Measurements from ENCODE around the gene UNC93A.
"Not testable (repeated sequence)": the region's sequence is repeated elsewhere in the genome, so short reads cannot be mapped to it uniquely, and the experiment has no call there.

The UNC93A gene

GRCh38 chr6:167272151-167272550, 19.0 kb upstream of the UNC93A start:
- DNase-seq: no peak

- no peak for DNase-seq
Measured at GRCh38 chr6:167272696-167273379, 18.3 kb upstream of the UNC93A start.

- no peak for DNase-seq
Measured at GRCh38 chr6:167274270-167274669, 16.8 kb upstream of the UNC93A start.

DNA sequence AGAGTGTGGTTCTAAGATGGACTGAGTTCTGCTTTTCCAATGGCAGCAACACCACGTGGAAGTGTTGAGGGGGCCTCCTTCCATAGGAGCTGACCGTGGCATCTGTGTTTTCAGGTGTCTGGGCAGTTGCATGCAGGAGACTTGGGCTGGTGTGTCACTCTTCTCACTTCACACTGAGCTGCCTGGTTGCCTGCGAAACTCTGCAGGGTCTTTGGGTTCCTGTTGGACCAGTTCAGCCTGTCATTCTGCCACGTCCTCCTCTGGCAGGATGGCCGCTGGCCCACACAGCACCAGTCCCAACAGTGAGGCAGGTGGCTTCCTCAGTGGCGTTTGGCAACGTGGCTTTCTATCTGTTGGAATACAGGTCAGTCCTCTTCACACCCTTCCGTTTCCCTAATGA, 16.1 kb upstream of the UNC93A start:
- DNase-seq: no peak

- DNase-seq: no peak
Measured at GRCh38 chr6:167275436-167275835, 15.7 kb upstream of the UNC93A start.

- DNase-seq: peak; percentile 25
Measured at GRCh38 chr6:167276772-167277533, 14.2 kb upstream of the UNC93A start.

GRCh38 chr6:167278173-167278940, 12.8 kb upstream of the UNC93A start:
- DNase-seq: not testable (repeated sequence)

DNA sequence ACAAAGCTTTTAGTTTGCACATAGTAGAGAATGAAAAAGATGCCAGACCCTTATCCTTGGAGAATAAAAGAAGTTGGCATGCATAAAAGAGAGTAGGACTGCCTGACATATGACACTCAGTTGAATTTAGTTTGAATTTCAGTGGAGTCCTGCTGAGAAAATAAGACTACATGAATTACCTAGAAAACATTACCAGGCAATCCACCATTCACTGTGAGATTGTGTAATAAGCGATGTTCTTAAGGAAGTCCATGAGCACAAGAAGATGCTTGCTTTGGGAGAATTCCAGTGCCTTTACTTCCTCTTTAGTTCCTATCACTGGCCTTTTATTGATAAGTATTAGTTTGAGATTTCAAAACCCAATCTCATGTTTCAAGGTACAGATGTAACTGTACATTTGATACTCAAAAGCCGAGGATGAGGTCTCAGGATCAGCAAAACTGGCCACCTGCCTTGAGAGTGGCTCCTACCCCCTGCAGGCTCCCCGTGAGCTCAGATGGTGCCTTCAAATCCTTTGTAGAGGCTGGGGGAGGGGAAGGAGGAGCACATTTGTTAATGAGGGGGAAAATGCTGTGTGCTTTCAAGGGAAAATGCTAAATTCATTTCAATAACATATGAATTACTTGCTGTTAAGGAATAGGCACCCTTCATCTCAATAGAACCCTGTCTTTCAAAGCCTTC, 11.2 kb upstream of the UNC93A start:
- peak; percentile 72 for DNase-seq

GRCh38 chr6:167280466-167280865, 10.6 kb upstream of the UNC93A start:
- peak; percentile 59 for DNase-seq

- no peak for DNase-seq
Measured at GRCh38 chr6:167282165-167282564, 8.9 kb upstream of the UNC93A start.

DNA sequence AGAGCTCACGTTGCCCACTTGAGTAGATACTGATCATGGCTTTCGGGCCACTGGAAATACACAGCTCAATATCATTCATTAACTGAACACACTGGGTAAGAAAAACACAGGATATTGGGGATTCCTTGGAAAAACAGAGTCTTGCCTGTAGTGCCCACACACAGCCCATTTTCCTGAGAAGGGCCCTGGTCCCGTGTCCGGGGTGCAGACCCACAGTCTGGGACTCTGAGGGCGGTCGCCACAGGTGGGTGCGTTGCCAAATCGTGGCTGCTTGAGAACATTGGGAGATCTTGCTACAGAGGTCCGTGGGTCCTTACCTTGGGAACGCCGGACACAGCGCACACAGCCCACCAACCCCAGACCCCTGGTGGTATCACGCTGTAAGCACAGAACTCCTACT, 6.5 kb upstream of the UNC93A start:
- DNase-seq: not testable (repeated sequence)

DNA sequence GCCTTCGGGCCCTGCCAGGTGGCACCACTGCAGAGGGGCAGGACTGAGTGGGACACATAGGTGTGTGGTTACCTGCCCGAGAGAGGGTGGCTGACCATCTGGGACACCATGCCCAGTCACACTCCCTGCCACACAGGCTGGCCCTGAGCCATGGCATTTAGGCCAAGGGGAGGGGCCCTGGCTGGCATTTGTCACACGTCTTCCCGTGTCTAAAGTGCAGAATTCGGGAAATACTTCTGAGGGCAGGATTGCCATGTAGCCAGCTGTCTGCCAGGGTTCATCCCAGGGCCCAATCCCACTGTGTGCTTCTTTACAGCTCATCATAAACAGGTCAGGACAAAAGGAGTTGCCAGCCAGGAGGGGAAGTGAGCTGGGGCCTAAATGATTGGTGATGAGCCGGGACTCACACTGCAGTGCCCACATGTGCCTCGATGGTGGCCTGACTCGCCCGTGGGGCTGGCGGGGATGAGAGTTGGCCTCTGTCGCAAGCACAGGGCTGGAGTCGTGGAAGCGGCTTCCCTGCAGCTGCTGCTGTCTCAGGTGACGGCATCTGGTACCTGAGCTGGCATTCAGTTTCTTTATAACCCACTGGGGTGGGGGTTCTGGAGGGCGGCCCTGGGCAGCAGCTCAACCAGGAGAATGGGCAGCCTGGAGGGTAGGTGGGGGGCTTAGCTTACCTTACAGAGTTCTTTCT, 5.9 kb upstream of the UNC93A start:
- DNase-seq: no peak

- no peak for DNase-seq
Measured at GRCh38 chr6:167287513-167288048, 3.5 kb upstream of the UNC93A start.

DNA sequence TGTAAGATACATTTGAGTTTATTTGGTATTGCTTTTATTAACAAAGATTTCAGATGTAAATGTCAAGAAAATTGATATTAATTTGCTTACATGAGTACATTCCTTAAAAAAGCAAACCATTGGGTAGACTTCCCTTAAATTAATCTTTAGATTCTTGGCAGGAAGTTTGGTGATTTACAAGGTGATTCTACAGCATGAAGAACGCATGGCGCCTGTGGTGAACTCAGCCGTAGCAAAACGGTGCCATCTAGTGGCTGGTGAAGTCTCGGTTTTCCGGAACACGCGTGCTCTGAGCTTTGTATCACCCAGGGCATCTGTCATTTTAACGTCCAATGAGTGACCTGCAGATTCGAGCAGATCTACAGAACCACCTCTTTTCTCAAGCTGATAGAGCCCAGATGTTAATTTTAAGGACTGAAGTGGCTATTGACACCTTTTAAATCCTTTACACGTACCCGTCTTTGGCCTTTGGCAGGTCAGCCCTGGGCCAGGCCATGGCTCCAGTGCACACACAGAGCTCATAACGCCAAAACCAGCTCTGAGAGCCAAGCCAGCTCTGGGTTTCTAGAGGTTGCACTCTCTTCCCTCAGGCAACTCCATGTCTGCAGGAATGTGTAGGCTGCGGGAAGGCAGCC, 2.4 kb upstream of the UNC93A start:
- peak; percentile 38 for DNase-seq

- not testable (repeated sequence) for DNase-seq
Measured at GRCh38 chr6:167289291-167289690, 1.8 kb upstream of the UNC93A start.

- no peak for DNase-seq
Measured at GRCh38 chr6:167291623-167292300, 647 bp downstream of the UNC93A start.

- no peak for DNase-seq
Measured at GRCh38 chr6:167292301-167293087, 1.4 kb downstream of the UNC93A start.

DNA sequence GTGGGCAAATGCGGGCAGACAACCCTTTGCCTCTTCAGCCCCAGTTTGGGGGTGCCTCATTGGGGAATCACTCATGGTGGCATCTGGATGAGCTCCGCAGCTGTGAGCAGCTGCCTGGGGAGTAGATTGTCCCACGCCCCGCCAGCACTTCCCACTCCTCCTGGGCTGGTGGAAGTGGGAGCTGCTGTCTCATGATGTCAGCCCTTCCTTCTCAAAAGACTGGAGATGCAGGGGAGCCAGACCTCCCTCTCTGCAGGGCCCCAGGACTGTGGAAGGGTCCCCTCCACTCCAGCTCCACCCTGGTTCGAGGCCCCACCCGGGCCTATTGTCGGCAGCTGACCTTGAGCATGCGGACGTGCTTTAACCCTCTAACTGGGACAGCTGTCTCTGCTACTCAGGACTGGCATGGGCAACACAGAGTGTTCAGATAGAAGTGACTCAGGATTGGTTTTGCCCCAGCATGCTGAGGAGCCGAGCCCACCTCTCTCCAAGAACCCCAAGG, 2.0 kb downstream of the UNC93A start:
- DNase-seq: no peak

DNA sequence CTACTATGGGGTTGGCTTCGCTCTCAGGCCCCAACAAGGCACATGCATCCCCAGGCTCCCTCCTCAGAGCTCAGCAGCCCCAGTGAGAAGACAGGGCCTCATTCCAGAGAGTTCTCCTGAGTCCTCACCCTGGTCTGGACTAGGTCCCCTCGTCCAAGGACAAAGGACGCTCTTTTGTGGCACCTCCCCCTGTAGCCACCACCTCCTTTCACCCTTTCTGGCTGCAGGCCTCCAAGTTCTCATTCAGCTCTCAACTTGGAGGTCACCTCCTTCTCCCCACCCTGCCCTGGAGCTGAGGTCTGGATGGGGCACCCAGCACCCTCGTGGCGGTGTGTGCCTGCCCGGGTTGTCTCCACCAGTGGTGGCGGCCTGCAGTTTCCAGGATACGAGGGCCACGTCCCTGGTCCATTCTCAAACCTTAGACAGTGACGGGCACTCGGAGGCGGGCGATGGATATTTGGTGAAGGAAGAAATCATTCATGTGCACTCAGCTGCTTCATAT, 2.5 kb downstream of the UNC93A start:
- DNase-seq: no peak

GRCh38 chr6:167294241-167294640, 3.1 kb downstream of the UNC93A start:
- no peak for DNase-seq
